T-cell (primary cell): ENCODE results near the gene CTU2. TPM values are rescaled to one million over a fixed set of nuclear protein-coding genes. Genes with fewer than 3 reads are reported as not detected.

Experiments used
- ATAC-seq, 4 experiments: fragments of 200-7000 bp in 3 of 4; fragments of 150-1000 bp in 1 of 4; cut with Tn5 transposase; replicated peaks in 1 of 4; 1 replicate in 3 of 4; 2 replicates in 1 of 4; pipeline ENCODE4 v1.10.0; 2021; ENCODE audit warnings: moderate library complexity in 3 of 4, mild to moderate bottlenecking in 2 of 4, moderate number of reproducible peaks in 1 of 4
- CTCF ChIA-PET, 2 donors: fragments of 300-600 bp; sonication (Branson Sonifier 250); formaldehyde crosslinking; loops; one replicate each; lab custom pipeline; 2022; ENCODE audit warnings: antibody characterized with exemption in 2 of 2; lab: Charles Lee
- POLR2A ChIA-PET, 2 donors: fragments of 300-600 bp; sonication (Branson Sonifier 250); formaldehyde crosslinking; loops; one replicate each; lab custom pipeline; 2022; ENCODE audit warnings: antibody characterized with exemption in 2 of 2; lab: Charles Lee
- DNase-seq, 35 experiments: peaks; one replicate each; pipeline versions ENCODE4 v3.0.0 to v3.0.0-alpha.2; 2013 to 2023
- H3K27ac ChIP-seq: one replicate; pipeline ENCODE4 v1.5.1; 2013; ENCODE audit warnings: low read length
- H3K27me3 ChIP-seq, 2 experiments: replicated peaks in 1 of 2; 1 replicate in 1 of 2; 2 replicates in 1 of 2; pipeline versions ENCODE4 v1.6.1 to v1.7.0; 2013; ENCODE audit warnings: low read length in 1 of 2, mixed read lengths in 1 of 2; ENCODE audit not compliant: control insufficient read depth in 2 of 2, insufficient read depth in 2 of 2; ENCODE audit errors: extremely low read depth in 1 of 2
- H3K36me3 ChIP-seq, 2 donors: 1 replicate in 1 of 2; 2 replicates in 1 of 2; pipeline versions ENCODE4 v1.6.1 to v1.7.0; 2013; ENCODE audit warnings: low read length in 1 of 2; ENCODE audit not compliant: control insufficient read depth in 2 of 2, insufficient read depth in 1 of 2; ENCODE audit errors: extremely low read depth in 1 of 2
- H3K4me1 ChIP-seq, 2 experiments: 1 replicate in 1 of 2; 2 replicates in 1 of 2; pipeline versions ENCODE4 v1.6.1 to v1.7.0; 2013; ENCODE audit warnings: low read length in 2 of 2, mixed read lengths in 1 of 2; ENCODE audit not compliant: insufficient read depth in 2 of 2, control insufficient read depth in 1 of 2; ENCODE audit errors: extremely low read depth in 1 of 2
- H3K4me3 ChIP-seq, 2 donors: 1 replicate in 1 of 2; 2 replicates in 1 of 2; pipeline versions ENCODE4 v1.5.1 to v1.7.0; 2013; ENCODE audit warnings: mild to moderate bottlenecking in 2 of 2, low read length in 1 of 2, moderate library complexity in 1 of 2; ENCODE audit not compliant: control insufficient read depth in 1 of 2; ENCODE audit errors: extremely low read depth in 1 of 2
- H3K9me3 ChIP-seq: 2 replicates; pipeline ENCODE4 v1.7.0; 2013
- H3K27ac Mint-ChIP-seq, 2 donors: one replicate each; pipeline ENCODE4 v1.8.0; 2020 to 2021; ENCODE audit warnings: mild to moderate bottlenecking in 2 of 2, mixed read lengths in 2 of 2
- H3K27me3 Mint-ChIP-seq, 2 donors: one replicate each; pipeline ENCODE4 v1.8.0; 2021 to 2022; ENCODE audit warnings: mixed read lengths in 2 of 2
- H3K36me3 Mint-ChIP-seq: one replicate; pipeline ENCODE4 v1.8.0; 2021; ENCODE audit warnings: mixed read lengths
- H3K4me1 Mint-ChIP-seq, 3 donors: one replicate each; pipeline ENCODE4 v1.8.0; 2020 to 2022; ENCODE audit warnings: mixed read lengths in 3 of 3, mild to moderate bottlenecking in 1 of 3
- H3K4me3 Mint-ChIP-seq, 3 donors: one replicate each; pipeline ENCODE4 v1.8.0; 2020 to 2022; ENCODE audit warnings: mild to moderate bottlenecking in 3 of 3, mixed read lengths in 3 of 3, moderate library complexity in 3 of 3
- H3K9me3 Mint-ChIP-seq, 3 donors: one replicate each; pipeline ENCODE4 v1.8.0; 2020 to 2022; ENCODE audit warnings: mixed read lengths in 3 of 3
- WGBS: methylation state at CpG from one replicate; pipeline ENCODE4 v1.1.5; 2013; ENCODE audit warnings: missing lambda C conversion rate; ENCODE audit not compliant: insufficient coverage; 5-methylcytosine and 5-hydroxymethylcytosine counted together
- total RNA-seq, 35 experiments: library from RNA in 6 of 35; stranded (reverse) in 6 of 35; fragments of 120-200 nt in 1 of 35; gene quantifications; one replicate each; pipeline versions ENCODE4 v1.2.1 to v1.2.4 and lab custom pipeline; 2013 to 2026

CTU2 gene
- total RNA-seq, 5 donors from 2014 or later (not counting 1 experiment from before 2014, with no cell fraction given): 30.1 to 39.5 (median 38.6) TPM

DNA sequence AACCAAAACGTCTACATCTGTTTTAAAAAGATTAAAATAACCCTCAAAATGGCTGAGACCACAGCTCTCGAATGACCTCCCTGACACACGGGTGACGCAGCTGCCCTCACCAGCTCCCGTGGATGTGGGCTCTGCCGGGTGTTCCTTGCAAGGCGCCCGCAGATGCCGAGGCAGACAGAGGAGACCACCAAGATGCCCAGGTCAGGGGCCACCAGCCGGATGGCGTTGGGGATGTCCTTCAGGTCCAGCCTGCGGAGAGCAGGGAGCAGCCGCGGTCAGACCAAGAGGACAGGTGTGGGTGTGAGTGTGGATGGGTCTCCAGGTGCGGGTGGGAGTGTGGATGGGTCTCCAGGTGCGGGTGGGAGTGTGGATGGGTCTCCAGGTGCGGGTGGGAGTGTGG, 35.1 kb downstream of the CTU2 start:
- ATAC-seq: no peak
- Mint-ChIP-seq H3K27ac (no peak overlapping the region), H3K9me3 (no peaks in the 10 kb centered on the region), H3K36me3 (no peaks in the 10 kb centered on the region), H3K4me1 (peaks cover 23 to 32% (median 30%) of the 10 kb centered on the region in 3 donors), H3K4me3 (no peak overlapping the region), H3K27me3 (no peaks in the 10 kb centered on the region)
- 92% methylated on average over 14 of the region's 17 CpGs for WGBS
- no peak overlapping the region for H3K4me3 ChIP-seq
- H3K27me3 ChIP-seq: peaks cover 0 to 2% of the 10 kb centered on the region in 2 experiments
- H3K4me1 ChIP-seq: peaks cover 10 to 55% of the 10 kb centered on the region in 2 experiments
- H3K9me3 ChIP-seq: no peaks in the 10 kb centered on the region
- POLR2A ChIA-PET: no interaction called here
- DNase-seq: no peak
- no peak overlapping the region for H3K27ac ChIP-seq
- CTCF ChIA-PET: no interaction called here
- peaks cover 15 to 36% of the 10 kb centered on the region in 2 donors for H3K36me3 ChIP-seq

DNA sequence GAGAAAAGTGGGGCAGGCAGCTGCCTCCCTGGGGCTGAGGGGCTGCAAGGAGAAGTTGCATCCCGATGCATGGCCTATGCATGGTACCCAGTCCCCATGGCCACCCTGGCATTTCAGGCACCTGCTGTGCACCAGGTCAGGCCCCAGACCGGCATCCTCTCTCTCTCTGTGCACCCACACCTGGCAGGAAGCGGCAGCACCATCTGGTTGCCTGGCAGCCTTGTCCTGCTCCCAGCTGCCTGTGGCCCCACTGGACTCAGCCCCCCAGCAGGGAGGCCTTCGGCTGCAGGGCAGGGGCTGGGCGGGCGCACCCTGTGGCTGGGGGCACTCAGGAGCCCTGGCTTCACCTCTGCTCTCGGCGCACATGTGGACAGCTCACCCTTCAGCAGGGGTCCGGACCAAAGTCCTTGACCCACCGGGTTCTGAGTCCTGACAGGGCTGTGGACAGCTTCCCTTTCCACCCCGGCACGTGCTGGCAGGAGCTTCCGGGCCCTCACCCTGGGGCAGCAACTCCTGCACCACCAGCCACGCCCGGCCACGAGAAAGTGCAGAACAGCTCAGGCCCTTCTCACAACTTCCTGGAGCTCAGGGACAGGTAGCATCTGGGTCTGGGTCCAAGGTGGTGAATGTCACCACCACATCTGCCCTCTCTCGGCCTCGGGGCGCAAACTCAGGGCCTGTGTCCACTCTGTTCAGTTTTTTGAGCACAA, 36.7 kb downstream of the CTU2 start:
- no peak overlapping the region for H3K27ac ChIP-seq
- H3K4me1 ChIP-seq: peaks cover 10 to 49% of the 10 kb centered on the region in 2 experiments
- Mint-ChIP-seq H3K27me3 (no peaks in the 10 kb centered on the region), H3K36me3 (no peaks in the 10 kb centered on the region), H3K9me3 (no peaks in the 10 kb centered on the region), H3K4me1 (peaks cover 23 to 41% (median 29%) of the 10 kb centered on the region in 3 donors), H3K27ac (no peak overlapping the region), H3K4me3 (no peak overlapping the region)
- DNase-seq: no peak
- ChIA-PET CTCF (interaction anchor here in 1 of 2 donors (1.0 kb wide), 1 partner anchor 39 kb away, joined by 3 read pairs; no protein-coding TSS in a partner anchor), POLR2A (no interaction called here)
- H3K36me3 ChIP-seq: peaks cover 18 to 34% of the 10 kb centered on the region in 2 donors
- H3K27me3 ChIP-seq: no peaks in the 10 kb centered on the region
- no peak for ATAC-seq
- H3K4me3 ChIP-seq: no peak overlapping the region
- no peaks in the 10 kb centered on the region for H3K9me3 ChIP-seq
- WGBS: 85% methylated on average over 18 of the region's 19 CpGs

DNA sequence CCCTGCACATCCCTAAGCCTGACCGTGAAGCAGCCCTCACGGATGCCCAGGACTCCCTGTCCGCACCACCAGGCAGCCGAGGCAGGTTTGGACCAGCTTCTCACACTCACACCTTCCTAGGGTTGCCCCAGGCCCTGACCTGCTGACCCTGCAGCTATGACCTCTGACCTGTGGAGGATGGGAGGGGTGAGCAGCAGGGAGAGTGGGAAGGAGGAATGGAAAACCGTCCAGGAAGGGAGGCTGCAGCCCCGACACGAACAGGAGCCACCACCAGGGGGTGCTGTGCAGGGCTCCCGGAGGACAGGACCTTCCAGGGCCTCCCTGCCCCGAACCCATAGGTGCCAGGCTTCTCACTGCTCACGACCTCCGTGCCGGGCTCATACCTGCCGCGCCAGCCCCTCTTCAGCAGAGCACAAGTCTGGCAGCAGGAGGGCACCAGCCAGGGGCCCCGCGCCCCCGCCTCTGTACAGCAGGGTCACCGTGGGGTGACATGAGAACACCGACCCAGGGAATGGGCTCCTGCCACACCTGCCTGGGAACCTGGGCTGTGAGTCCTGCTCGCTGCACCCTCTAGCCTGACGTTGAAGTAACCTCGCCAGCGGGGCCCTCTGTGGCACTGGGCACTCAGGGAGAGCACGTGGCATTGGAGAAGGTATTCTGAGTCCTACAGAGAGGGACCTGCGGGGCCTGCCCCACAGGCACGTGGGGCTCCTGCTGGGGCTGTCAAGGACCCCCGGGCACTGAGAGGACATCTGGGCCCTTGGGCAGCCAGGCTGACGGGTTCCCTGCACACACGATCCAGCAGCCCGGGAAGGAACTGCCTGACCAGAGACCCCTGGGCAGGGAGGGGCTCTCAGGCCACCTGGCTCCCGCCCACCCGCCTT, 37.6 kb downstream of the CTU2 start:
- 69% methylated on average over 29 of the region's 32 CpGs for WGBS
- peaks cover 10 to 47% of the 10 kb centered on the region in 2 experiments for H3K4me1 ChIP-seq

DNA sequence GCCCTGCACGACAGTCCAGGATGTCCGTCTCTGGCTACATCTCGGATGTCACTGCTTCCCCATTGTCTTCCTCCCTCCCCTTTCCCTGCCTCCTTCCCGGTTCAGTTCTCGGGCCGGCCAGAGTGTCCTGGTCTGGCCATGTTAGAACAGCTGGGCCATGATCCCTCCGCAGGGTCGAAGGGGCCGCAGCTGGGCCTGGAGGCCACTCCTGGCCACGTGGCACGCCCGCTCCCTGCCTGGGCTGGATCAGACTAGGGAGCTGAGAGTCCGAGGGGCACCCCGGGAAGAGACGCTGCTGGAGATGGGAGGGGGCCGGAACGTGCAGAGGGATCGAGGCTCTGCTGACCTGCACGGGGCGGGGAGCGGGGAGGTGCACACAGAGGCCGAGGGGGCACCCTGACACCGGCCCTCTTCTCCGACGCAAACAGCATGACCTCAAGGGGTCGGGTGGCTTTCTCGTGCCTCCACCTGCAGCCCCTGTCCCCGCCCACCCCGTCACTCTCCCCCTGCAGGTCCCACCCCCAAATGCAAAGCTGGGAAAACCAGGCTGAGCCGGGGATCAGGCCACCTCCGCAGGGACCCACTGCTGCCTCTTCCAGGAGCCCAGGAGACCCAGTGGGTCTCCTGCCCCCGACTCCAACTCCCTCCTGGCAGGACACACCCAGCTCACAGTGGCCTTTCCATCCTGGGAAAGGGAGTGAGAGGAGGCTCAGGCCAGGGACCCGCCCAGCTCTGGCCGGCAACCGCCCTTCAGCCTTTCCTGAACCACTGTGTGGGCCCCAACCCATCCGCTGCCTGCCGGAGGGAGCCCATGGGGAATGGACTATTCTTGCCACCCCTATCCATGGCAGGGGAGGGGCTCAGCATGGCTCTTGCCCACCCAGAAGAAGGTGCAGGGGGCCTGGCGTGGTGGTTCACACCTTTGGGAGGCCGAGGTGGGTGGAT, 38.5 kb downstream of the CTU2 start:
- Histone ChIP-seq H3K9me3 (no peaks in the 10 kb centered on the region), H3K4me1 (peaks cover 10 to 47% of the 10 kb centered on the region in 2 experiments), H3K27ac (peak overlapping the region; percentile 63), H3K27me3 (no peaks in the 10 kb centered on the region), H3K36me3 (peaks cover 17 to 34% of the 10 kb centered on the region in 2 donors), H3K4me3 (no peak overlapping the region)
- Mint-ChIP-seq H3K9me3 (no peaks in the 10 kb centered on the region), H3K36me3 (no peaks in the 10 kb centered on the region), H3K4me3 (peak overlapping the region in 1 of 3 donors; percentile 70), H3K27ac (peak overlapping the region; percentile 88 to 91), H3K4me1 (peaks cover 18 to 39% (median 27%) of the 10 kb centered on the region in 3 donors), H3K27me3 (no peaks in the 10 kb centered on the region)
- DNase-seq: no peak
- ChIA-PET POLR2A (no interaction called here), CTCF (interaction anchor here (0.5 to 1.2 kb wide), 4 partner anchors 7 to 47 kb away, joined by 3 to 4 read pairs (median 4); no protein-coding TSS in a partner anchor)
- ATAC-seq: no peak
- WGBS: 94% methylated on average over 20 of the region's 39 CpGs

More for the DNA sequence above, 37.6 kb downstream of the CTU2 start:
- H3K36me3 Mint-ChIP-seq: no peaks in the 10 kb centered on the region
- H3K27me3 ChIP-seq: no peaks in the 10 kb centered on the region
- ChIA-PET CTCF (interaction anchor here in 1 of 2 donors (1.0 kb wide), 1 partner anchor 38 kb away, joined by 3 read pairs; no protein-coding TSS in a partner anchor), POLR2A (no interaction called here)
- H3K27ac ChIP-seq: no peak overlapping the region
- DNase-seq (peak; percentile 28 to 83 (median 63)), ATAC-seq (peak; percentile 39 to 68 (median 47))
- no peaks in the 10 kb centered on the region for H3K27me3 Mint-ChIP-seq
- peaks cover 19 to 39% (median 27%) of the 10 kb centered on the region in 3 donors for H3K4me1 Mint-ChIP-seq
- no peak overlapping the region for H3K4me3 ChIP-seq
- H3K4me3 Mint-ChIP-seq: peak overlapping the region in 1 of 3 donors; percentile 52
- peak overlapping the region; percentile 72 to 73 for H3K27ac Mint-ChIP-seq
- no peaks in the 10 kb centered on the region for H3K9me3 ChIP-seq
- H3K9me3 Mint-ChIP-seq: no peaks in the 10 kb centered on the region
- H3K36me3 ChIP-seq: peaks cover 23 to 37% of the 10 kb centered on the region in 2 donors

DNA sequence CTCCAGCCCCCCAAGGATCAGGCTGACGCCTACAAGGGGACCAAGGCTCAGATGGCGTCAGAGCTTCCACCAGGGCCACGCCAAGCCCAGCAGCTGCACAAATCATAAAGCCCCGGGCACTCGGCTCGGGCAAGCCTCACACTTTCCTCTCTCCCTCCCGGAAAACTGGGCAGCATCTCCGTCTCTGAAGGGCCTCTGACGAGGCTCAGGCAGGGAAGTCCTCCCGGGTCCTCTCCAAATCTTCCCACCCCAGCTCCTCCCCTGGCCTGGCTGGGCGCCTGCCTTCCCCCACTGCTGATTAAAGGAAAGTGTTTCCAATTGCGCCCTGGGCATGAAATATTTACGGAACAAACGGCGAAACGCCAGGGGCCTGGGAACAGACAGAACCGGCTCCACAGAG, 40.2 kb downstream of the CTU2 start:
- no peak overlapping the region for H3K27ac ChIP-seq
- H3K36me3 ChIP-seq: peaks cover 9 to 20% of the 10 kb centered on the region in 2 donors
- no peaks in the 10 kb centered on the region for H3K27me3 ChIP-seq
- peak overlapping the region in 1 of 3 donors; percentile 70 for H3K4me3 Mint-ChIP-seq
- ATAC-seq (no peak), DNase-seq (no peak)
- no peaks in the 10 kb centered on the region for H3K9me3 Mint-ChIP-seq
- H3K9me3 ChIP-seq: no peaks in the 10 kb centered on the region
- no peak overlapping the region for H3K4me3 ChIP-seq
- H3K27me3 Mint-ChIP-seq: no peaks in the 10 kb centered on the region
- WGBS: 86% methylated on average over 17 of the region's 17 CpGs
- peaks cover 10 to 47% of the 10 kb centered on the region in 2 experiments for H3K4me1 ChIP-seq
- ChIA-PET POLR2A (no interaction called here), CTCF (interaction anchor here in 1 of 2 donors (0.6 to 1.2 kb wide), 3 partner anchors 9 to 65 kb away, joined by 3 to 4 read pairs (median 3); partner anchors contain the start of genes APRT and PIEZO1)
- H3K27ac Mint-ChIP-seq: peak overlapping the region; percentile 65 to 88
- H3K4me1 Mint-ChIP-seq: peaks cover 18 to 39% (median 27%) of the 10 kb centered on the region in 3 donors
- no peaks in the 10 kb centered on the region for H3K36me3 Mint-ChIP-seq
